ENCODE measurements around the gene PRR23E.

PRR23E gene

GRCh38 chr3:127183931-127184869 is 8.7 kb upstream of the PRR23E start:
- DNase-seq (ENCODE audit: extremely low read depth in 1 of 2, low read depth in 1 of 2): no peak

- DNase-seq (ENCODE audit: extremely low read depth in 1 of 2, low read depth in 1 of 2): no peak
Measured at GRCh38 chr3:127184870-127185216, 8.1 kb upstream of the PRR23E start.

- DNase-seq (ENCODE audit: extremely low read depth in 1 of 2, low read depth in 1 of 2): no peak
Measured at GRCh38 chr3:127185268-127185667, 7.7 kb upstream of the PRR23E start.

GRCh38 chr3:127185962-127186674 is 6.8 kb upstream of the PRR23E start:
- no peak for DNase-seq (ENCODE audit: extremely low read depth in 1 of 2, low read depth in 1 of 2)

GRCh38 chr3:127187316-127187715 is 5.6 kb upstream of the PRR23E start:
- no peak for DNase-seq (ENCODE audit: extremely low read depth in 1 of 2, low read depth in 1 of 2)

- no peak for DNase-seq (ENCODE audit: extremely low read depth in 1 of 2, low read depth in 1 of 2)
Measured at GRCh38 chr3:127193341-127193740, 410 bp downstream of the PRR23E start.

GRCh38 chr3:127193775-127194174 is 844 bp downstream of the PRR23E start:
- DNase-seq (ENCODE audit: extremely low read depth in 1 of 2, low read depth in 1 of 2): no peak

- DNase-seq (ENCODE audit: extremely low read depth in 1 of 2, low read depth in 1 of 2): no peak
Measured at GRCh38 chr3:127194601-127195187, 1.8 kb downstream of the PRR23E start.

- DNase-seq (ENCODE audit: extremely low read depth in 1 of 2, low read depth in 1 of 2): no peak
Measured at GRCh38 chr3:127195417-127195816, 2.5 kb downstream of the PRR23E start.

- DNase-seq (ENCODE audit: extremely low read depth in 1 of 2, low read depth in 1 of 2): no peak
Measured at GRCh38 chr3:127196002-127196401, 3.1 kb downstream of the PRR23E start.

GRCh38 chr3:127196466-127197299 is 3.8 kb downstream of the PRR23E start:
- no peak for DNase-seq (ENCODE audit: extremely low read depth in 1 of 2, low read depth in 1 of 2)

GRCh38 chr3:127197300-127198189 is 4.6 kb downstream of the PRR23E start:
- DNase-seq (ENCODE audit: extremely low read depth in 1 of 2, low read depth in 1 of 2): no peak

GRCh38 chr3:127200086-127200691 is 7.3 kb downstream of the PRR23E start:
- DNase-seq (ENCODE audit: extremely low read depth in 1 of 2, low read depth in 1 of 2): no peak

- no peak for DNase-seq (ENCODE audit: extremely low read depth in 1 of 2, low read depth in 1 of 2)
Measured at GRCh38 chr3:127203024-127203423, 10.1 kb downstream of the PRR23E start.

GRCh38 chr3:127204841-127205582 is 12.1 kb downstream of the PRR23E start:
- no peak for DNase-seq (ENCODE audit: extremely low read depth in 1 of 2, low read depth in 1 of 2)

GRCh38 chr3:127206154-127206553 is 13.2 kb downstream of the PRR23E start:
- DNase-seq (ENCODE audit: extremely low read depth in 1 of 2, low read depth in 1 of 2): no peak

- DNase-seq (ENCODE audit: extremely low read depth in 1 of 2, low read depth in 1 of 2): no peak
Measured at GRCh38 chr3:127206611-127207516, 13.9 kb downstream of the PRR23E start.

Measured in stimulated activated CD8-positive, alpha-beta memory T cell treated with anti-CD3 and anti-CD28 coated beads, Interleukin-7, amount 100 ng/mL, for 48 hours (primary cell).